ENCODE data around the gene AMN.

The AMN gene

GRCh38 chr14:102964152-102964730 lies 41.8 kb downstream of the AMN start:
- TF ChIP-seq, protein P1, sequence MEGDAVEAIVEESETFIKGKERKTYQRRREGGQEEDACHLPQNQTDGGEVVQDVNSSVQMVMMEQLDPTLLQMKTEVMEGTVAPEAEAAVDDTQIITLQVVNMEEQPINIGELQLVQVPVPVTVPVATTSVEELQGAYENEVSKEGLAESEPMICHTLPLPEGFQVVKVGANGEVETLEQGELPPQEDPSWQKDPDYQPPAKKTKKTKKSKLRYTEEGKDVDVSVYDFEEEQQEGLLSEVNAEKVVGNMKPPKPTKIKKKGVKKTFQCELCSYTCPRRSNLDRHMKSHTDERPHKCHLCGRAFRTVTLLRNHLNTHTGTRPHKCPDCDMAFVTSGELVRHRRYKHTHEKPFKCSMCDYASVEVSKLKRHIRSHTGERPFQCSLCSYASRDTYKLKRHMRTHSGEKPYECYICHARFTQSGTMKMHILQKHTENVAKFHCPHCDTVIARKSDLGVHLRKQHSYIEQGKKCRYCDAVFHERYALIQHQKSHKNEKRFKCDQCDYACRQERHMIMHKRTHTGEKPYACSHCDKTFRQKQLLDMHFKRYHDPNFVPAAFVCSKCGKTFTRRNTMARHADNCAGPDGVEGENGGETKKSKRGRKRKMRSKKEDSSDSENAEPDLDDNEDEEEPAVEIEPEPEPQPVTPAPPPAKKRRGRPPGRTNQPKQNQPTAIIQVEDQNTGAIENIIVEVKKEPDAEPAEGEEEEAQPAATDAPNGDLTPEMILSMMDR (conservative IDR thresholded peaks at IDR 0.05; ENCODE audit: low read depth), result no peak
- H3K27ac ChIP-seq, result no peak overlapping the region
- no peak for DNase-seq (ENCODE audit: low spot score)
- POLR2A ChIA-PET (ENCODE audit: low non-redundant PET), result no interaction called here
- CTCF ChIA-PET, result interaction anchor here (0.5 kb wide), 1 partner anchor 15 kb away, joined by 3 read pairs; no protein-coding TSS in a partner anchor

DNA sequence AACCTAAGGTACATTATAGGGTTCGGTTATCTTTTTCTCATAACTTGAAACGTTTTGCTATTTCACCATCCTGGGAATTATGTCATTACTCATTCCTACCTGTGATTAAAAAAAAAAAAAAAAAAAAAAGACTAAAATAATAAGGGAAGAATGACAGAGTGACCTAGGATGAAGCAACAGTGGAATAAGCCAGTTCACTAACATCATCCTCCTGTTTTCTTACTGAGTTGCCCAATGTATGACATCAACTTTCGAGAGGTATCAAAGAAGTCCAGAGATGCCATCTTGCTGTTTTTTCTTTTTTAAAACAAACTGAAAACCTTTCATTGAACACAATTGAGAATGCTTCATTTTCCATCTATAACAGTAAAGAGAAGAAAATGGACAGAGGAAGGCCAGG lies 42.8 kb downstream of the AMN start:
- TF ChIP-seq, protein P1 (conservative IDR thresholded peaks at IDR 0.05; ENCODE audit: low read depth), result no peak
- H3K27ac ChIP-seq, result no peak overlapping the region
- CTCF ChIA-PET, result no interaction called here
- no peak for DNase-seq (ENCODE audit: low spot score)
- POLR2A ChIA-PET (ENCODE audit: low non-redundant PET), result no interaction called here

- CTCF ChIA-PET, result no interaction called here
- H3K27ac ChIP-seq, result no peak overlapping the region
- POLR2A ChIA-PET (ENCODE audit: low non-redundant PET), result no interaction called here
- no peak for DNase-seq (ENCODE audit: low spot score)
- TF ChIP-seq, protein P1 (conservative IDR thresholded peaks at IDR 0.05; ENCODE audit: low read depth), result no peak
Observed at GRCh38 chr14:102965971-102966655, 43.6 kb downstream of the AMN start.

DNA sequence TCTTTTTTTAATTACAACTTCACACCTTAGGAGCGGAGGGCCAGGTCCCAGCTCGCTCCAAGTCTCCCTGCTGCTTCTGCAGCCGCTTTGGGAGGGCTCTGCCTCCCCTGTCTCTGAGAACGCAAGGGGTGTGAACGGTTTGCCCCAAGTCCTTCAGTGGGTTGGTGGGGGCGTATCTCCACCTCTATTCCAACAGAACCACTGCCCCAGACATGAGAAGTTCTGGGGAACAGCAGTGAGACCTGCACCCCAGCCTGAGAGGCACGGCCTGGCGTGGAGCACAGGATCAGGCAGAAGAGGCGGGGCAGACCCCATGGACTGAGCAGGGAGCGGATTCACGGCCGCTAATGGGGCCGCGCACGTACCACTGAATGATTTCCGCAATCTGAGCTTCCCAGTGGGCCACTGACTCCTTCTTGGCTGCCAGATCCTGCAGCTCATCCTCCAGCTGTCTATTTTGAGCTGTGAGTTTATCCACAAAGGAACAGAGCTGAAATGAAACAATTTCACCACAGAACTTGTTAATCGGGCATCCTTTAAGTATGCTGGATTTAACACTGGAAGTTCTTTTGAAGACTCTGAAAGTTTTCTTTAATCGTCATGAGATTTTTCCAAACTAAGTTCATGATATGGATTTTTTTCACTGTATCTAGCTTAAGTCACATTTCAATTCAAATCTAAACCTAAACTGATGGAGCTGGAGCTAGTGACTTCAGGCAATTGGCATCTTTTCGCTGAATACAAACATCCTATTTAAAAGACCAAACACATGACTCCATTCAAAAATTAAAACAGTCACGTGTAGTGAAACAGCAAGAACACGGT lies 44.4 kb downstream of the AMN start:
- CTCF ChIA-PET, result no interaction called here
- POLR2A ChIA-PET (ENCODE audit: low non-redundant PET), result no interaction called here
- no peak for DNase-seq (ENCODE audit: low spot score)
- no peak overlapping the region for H3K27ac ChIP-seq
- TF ChIP-seq, protein P1 (conservative IDR thresholded peaks at IDR 0.05; ENCODE audit: low read depth), result no peak

DNA sequence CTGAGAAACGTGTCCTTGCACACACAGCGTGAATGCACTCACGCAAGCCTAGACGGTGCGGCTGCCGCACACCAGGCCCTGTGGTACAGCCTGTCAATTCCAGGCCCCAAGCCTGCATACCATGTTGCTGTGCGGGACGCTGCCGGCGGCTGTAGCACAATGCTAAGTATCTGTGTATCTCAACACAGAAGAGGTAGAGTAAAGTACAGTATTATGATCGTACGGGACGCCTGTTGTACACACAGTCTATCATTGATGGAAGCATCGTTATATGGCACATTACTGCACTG lies 45.0 kb downstream of the AMN start:
- DNase-seq (ENCODE audit: low spot score), result no peak
- ChIA-PET POLR2A (ENCODE audit: low non-redundant PET) (no interaction called here), CTCF (no interaction called here)
- H3K27ac ChIP-seq, result no peak overlapping the region
- TF ChIP-seq, protein P1 (conservative IDR thresholded peaks at IDR 0.05; ENCODE audit: low read depth), result no peak

DNA sequence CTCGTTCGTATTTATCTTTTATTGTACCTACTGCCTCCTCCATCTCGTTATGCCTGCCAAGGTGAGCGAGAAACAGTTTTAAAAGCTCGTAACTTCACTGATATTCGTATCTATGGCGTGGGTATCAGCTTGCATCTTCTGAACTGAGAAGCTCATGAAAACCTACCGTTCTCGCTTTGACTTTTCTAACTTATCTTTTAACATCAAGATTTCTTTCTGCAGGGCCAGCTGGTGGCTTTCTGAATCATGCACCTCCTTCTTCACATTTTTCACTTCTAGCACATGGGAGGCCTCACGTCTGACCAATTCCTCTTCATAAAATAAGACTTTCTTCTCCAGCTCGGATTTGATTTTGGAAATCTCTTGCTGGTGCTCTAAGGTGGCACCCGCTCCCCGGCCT lies 45.8 kb downstream of the AMN start:
- ChIA-PET POLR2A (ENCODE audit: low non-redundant PET) (no interaction called here), CTCF (interaction anchor here (0.5 to 0.8 kb wide), 2 partner anchors 15 to 266 kb away, joined by 3 read pairs; no protein-coding TSS in a partner anchor)
- TF ChIP-seq, protein P1 (conservative IDR thresholded peaks at IDR 0.05; ENCODE audit: low read depth), result no peak
- no peak overlapping the region for H3K27ac ChIP-seq
- no peak for DNase-seq (ENCODE audit: low spot score)

Measured in RWPE1 (cell line).